DMS53 (cell line): ENCODE measurements around the gene TARBP1.
"Not testable (repeated sequence)": the region's sequence is repeated elsewhere in the genome, so short reads cannot be mapped to it uniquely, and the experiment has no call there.

Experiments used
- DNase-seq: peaks from one replicate; lab custom pipeline; 2025; lab: John Stamatoyannopoulos, UW

Gene TARBP1, protein sequence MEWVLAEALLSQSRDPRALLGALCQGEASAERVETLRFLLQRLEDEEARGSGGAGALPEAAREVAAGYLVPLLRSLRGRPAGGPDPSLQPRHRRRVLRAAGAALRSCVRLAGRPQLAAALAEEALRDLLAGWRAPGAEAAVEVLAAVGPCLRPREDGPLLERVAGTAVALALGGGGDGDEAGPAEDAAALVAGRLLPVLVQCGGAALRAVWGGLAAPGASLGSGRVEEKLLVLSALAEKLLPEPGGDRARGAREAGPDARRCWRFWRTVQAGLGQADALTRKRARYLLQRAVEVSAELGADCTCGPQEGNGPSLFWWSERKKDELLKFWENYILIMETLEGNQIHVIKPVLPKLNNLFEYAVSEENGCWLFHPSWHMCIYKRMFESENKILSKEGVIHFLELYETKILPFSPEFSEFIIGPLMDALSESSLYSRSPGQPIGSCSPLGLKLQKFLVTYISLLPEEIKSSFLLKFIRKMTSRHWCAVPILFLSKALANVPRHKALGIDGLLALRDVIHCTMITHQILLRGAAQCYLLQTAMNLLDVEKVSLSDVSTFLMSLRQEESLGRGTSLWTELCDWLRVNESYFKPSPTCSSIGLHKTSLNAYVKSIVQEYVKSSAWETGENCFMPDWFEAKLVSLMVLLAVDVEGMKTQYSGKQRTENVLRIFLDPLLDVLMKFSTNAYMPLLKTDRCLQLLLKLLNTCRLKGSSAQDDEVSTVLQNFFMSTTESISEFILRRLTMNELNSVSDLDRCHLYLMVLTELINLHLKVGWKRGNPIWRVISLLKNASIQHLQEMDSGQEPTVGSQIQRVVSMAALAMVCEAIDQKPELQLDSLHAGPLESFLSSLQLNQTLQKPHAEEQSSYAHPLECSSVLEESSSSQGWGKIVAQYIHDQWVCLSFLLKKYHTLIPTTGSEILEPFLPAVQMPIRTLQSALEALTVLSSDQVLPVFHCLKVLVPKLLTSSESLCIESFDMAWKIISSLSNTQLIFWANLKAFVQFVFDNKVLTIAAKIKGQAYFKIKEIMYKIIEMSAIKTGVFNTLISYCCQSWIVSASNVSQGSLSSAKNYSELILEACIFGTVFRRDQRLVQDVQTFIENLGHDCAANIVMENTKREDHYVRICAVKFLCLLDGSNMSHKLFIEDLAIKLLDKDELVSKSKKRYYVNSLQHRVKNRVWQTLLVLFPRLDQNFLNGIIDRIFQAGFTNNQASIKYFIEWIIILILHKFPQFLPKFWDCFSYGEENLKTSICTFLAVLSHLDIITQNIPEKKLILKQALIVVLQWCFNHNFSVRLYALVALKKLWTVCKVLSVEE (N-terminal part only)

DNA sequence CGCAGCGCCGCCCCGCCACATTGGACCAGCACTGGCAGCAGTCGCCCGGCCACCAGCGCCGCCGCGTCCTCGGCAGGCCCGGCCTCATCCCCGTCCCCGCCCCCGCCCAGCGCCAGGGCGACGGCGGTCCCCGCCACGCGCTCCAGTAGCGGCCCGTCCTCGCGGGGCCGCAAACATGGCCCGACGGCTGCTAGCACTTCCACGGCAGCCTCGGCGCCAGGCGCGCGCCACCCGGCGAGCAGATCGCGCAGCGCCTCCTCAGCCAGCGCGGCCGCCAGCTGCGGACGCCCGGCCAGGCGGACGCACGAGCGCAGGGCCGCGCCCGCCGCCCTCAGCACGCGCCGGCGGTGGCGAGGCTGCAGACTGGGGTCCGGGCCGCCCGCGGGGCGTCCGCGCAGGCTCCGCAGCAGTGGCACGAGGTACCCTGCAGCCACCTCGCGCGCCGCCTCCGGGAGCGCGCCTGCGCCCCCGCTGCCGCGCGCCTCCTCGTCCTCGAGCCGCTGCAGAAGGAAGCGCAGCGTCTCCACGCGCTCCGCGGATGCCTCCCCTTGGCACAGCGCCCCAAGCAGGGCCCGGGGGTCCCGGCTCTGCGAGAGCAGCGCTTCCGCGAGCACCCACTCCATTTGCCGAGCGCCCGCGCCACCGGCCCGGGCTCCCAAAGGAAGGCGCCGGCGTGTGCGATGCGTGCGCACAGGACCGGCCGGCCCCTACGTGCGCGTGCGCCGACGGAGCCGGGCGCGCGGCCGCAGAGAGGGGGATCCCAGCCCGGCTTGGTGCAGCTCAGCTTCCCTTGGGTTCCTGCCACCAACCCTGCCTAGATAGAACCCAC lies at the start of gene TARBP1:
Gene TARBP1, minus strand, starts transcription at position 699 of the 829 bp plus-strand sequence. Its CDS starts 76 bp downstream, at position 623.
- peak; percentile 91 for DNase-seq

DNA sequence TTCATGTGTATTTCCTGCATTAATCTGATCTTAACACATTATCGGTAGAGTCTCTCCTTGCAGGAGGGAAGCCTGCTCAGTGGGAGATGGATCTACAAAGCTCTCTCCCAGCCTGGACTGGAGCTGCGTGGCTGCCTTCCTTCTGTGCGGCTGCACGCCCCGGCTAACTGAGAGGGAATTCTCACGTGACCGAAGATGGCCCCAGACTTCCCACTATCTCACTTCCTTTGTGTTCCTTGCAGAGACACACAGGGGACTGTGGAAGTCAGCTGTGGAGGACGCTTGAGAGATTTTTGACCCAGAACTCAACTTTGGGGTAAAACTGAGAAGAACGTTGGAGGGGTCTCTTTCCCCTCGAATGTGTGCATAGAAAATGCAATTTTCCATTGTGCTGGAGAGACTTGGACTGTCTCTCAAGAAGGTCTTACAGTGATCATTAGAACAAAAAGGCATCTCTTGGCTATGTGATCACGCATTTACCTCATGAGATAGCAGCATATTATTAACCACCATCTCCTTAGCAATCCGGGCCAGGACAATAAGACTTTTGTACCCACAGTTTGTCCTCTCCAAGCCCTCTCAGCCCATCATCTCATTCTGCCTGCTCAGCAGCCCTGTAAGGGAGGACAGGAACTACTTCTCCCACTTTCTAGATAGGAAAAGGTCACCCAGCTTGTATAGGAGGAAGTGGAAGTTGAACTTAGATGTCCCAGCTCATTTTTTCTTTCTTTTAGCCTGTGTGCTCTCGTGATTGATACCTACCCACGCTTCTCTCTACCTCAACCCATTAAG lies 49.3 kb upstream of the TARBP1 start:
- DNase-seq, result no peak

DNA sequence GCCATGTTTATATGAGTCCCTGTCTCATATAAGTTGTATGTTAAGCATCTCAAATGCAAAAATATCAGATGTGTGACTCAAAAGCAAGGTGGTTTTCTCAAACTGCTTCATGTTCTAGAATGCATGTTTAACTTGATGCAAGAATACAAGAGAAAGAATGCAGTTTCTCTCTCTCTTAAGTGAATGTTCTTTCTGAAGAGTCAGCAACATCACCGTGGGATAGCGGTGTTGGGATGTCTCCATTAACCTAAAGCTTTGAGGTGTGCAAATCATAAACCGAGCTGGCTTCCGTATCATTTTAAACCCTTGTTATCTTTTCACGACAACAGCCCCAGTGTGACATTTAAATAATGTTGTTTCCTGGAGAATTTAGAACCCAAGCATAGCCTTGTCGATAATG lies 48.4 kb upstream of the TARBP1 start:
- DNase-seq, result no peak

DNA sequence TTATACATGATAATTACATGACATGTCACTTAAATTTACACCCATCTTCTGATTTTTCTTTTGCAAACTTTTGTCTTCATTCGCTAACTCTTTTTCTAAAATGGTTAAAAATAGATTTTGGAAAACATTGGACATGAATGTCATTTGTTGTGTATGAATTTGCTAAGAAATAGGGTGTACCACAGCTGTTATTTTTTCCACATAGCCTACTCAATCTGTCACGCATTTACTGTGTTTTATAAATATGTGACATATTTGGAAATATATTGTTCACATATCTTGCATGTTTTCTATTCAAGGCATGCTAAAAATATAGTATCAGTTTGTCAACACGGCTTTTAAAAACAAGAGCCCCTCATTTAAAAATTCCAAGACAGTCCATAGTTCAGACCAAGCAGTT lies 47.9 kb upstream of the TARBP1 start:
- no peak for DNase-seq

DNA sequence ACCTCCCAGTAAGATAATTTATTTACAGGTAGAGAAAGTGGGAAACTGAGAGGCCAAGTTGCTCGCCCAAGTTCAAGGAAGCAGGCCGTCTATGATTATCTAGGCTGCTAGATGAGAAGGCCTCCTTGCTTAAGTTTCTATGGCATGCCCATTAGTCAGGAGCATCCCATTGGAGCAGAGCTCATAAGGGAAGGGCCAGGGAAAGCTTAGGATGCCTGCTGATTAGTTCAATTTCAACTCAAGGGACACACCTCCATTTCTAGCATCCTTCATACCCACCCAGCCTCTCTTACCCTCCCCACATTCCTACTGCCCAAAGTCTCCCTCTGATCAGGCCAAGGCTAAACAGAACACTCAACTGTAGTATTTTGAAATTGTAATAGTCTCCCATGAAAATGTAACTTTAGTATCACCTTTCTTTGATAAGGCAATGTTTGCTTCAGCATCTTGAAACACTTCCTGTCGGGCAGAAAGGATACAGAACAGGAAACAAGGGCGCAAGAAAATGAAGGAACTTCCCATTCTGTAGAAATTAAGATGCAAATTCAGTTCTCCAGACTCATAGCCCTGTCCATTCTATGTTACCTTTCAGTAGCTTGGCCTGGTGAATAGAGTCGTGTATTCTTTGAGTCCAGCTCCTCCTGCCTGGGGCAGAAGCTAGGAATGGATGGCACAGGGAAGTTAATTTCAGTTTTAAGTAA lies 46.3 kb upstream of the TARBP1 start:
- DNase-seq, result no peak

DNA sequence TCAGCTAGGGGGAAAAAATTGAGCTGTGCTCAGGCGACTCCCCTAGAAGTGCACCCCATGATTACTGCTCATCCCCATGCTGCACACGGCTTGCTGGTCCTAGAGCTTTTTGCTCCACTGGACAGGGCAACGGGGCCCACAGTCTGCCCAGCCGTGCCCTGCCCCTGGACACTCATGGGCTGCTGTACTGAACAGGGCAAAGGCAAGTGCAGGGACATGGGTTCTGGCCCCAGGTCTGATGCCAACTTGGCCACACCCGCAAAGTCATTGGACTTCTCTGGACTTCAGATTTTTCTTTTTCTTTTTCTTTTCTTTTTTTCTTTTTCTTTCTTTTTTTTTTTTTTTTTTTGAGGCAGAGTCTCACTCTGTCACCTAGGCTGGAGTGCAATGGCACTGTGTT lies 42.9 kb upstream of the TARBP1 start:
- no peak for DNase-seq

DNA sequence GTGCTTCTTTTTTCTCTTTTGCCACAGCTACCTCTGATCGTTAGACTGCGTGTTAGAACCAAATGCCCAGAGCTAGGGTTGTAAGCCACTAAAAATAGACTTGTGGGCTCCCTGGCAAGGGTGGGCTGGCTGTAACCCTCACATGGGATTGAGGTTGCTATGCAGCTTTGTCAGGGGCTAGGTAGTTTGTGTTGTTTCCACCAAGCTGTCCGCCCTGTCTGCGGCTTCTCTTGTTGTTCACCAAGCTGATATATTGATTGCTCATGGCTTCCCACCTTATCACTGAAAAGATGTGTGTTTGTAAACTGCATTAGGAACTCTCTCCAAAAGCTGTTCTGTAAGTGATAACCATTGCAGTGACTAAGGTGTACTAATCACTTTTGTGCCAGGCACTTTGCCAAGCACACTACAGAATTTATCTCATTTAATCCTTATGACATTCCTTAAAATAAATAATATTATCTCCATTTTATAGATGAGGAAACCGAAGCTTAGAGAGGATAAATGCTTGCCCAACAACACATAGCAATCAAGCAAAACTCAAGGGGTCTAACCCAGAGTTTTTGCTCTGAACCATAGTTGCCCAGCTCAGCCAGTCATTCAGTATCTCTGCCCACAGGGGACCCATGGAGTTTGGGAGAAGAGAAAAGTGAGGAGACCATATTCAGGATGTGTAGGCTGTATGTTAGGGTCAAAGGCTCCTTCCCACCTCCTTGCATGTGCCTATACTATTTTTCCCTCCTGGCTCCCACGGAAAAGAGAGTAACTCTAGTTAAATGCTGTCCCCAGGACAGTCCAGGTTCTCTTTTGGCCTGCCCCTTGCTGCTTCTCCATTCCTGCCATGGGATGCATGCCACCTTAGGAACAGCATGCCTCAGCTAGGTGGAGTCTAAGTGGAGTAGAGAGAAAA lies 42.2 kb upstream of the TARBP1 start:
- no peak for DNase-seq

DNA sequence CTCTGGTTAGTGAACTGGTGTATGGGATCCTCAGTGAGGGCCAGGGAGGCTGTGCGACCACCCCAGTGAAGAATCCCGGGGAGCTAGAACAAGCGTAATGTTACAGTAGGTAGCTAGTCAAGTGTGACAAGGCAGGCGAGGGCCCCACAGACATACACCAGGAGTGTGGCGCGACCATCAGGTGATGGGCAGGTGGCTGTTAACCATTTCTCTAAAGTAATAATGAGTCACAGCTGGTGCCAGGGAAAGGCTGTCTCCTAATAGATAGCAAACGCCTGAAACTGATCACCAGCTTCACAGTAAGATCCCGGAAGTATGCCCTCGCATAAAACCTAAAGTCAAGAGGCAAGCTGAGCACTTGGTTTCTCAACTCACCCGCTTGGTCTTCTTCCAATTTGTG lies 40.5 kb upstream of the TARBP1 start:
- peak; percentile 72 for DNase-seq

DNA sequence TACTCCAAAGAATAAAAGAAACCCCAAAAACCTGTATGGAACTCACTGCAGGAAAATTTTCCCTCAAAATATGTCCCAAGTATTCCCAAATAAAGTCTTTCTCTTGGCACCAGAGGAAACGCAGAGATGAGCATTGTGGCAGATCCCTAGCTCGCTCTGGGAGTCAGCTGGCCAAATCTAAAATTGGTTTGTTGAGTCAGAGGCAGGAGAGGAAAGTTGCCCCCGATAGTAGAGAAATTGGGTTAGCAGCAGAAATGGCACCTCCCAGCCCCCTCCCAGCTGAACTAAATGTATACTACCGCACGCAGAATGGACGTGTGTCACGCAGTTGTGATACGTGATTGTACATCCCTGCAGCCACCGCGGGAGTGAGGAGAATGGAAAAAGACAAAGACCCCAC lies 39.9 kb upstream of the TARBP1 start:
- DNase-seq, result no peak

DNA sequence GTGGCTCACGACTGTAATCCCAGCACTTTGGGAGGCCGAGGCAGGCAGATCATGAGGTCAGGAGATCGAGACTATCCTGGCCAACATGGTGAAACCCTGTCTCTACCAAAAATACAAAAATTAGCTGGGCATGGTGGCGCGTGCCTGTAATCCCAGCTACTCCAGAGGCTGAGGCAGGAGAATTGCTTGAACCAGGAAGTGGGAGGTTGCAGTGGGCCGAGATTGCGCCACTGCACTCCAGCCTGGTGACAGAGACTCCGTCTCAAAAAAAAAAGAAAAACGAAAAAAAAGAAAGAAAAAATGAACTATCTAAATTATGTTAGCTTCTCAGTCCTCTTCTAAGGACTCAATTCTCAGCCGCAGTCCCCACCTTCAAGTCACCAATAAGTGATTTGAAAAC lies 39.1 kb upstream of the TARBP1 start:
- DNase-seq, result not testable (repeated sequence)

DNA sequence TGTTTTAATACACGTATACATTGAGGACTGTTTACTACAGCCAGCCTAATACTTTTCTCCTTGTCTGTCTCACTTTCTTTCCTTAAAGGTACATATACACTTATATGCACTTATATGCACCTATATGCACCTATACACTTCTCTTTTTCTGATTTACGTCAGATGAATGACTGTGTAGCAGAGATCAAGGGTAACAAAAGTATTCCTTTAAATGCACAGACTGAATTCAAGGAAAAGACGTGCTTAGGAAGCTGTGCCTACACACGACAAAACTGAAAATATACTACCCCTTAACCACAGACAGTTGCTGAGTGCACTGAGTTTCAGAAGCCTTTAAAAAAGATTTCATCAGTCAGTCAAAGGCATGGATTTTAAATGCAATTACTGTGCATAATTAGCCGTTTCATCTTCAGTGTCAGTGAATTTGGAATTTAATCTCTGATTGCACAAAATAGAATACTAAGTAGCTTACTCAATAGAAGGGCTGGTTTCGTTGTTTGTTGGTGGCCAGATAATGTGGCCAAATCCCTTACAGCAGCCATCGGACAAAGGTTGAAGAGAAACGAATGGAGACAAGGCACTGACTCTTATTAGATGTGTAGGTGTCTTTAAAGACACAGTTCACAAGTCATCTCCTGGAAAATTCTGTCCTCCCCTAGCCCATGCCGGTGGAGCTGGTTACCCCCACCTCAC lies 38.3 kb upstream of the TARBP1 start:
- no peak for DNase-seq

DNA sequence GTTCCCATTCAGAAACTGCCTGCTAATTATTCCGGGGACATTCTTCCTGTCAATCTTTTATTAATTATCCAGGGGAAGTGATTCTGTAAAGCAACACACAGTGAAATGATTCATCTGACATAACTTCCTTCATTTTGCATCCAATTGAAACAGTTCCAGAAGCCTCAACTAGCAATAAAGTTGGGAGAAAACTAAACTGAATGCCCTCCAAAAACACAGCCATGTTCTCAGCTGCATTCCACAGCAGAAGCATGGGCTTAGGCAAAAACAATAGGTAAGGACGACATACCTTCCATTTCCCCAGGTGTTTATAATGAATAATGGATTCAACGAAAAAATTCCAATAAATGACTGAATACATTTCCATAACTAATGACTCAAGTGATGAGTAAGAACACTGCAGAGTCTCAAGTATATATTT lies 36.9 kb upstream of the TARBP1 start:
- DNase-seq, result no peak

DNA sequence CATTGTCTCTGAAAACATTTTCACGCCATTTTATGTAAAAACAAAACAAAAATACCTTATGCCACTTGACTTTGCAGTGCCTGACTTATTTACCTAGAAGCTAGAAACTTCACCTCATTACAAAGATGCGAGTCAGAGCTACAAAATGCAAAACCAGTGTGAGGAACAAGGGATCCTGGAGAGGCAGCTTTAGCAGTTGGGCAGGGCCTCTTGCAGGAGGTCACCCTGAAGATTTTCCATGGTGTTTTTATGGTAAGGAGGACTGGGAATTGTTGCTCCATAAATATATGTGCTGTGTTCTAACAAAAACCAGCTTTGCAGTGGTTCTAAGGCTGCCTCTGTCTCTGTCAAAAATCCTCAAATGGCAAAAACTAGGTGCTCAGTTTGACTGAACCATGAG lies 36.4 kb upstream of the TARBP1 start:
- peak; percentile 31 for DNase-seq

DNA sequence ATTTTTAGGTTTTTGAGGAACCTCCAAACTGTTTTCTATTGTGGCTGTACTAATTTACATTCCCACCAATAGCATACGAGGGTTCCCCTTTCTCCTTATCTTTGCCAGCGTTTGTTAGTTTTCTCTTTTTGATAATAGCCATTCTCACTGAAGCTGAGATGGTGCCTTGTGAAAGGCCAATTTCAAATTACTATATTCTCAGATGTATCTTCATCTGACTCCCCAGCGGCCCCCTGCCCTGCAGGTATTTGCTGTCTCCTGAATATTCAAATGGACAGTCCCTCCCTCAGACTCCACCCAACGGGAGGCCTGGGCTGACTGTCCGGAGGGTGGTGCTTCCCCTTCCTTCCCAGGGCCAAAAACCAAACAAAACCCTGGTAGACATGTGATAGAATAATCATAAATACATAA lies 33.5 kb upstream of the TARBP1 start:
- no peak for DNase-seq

DNA sequence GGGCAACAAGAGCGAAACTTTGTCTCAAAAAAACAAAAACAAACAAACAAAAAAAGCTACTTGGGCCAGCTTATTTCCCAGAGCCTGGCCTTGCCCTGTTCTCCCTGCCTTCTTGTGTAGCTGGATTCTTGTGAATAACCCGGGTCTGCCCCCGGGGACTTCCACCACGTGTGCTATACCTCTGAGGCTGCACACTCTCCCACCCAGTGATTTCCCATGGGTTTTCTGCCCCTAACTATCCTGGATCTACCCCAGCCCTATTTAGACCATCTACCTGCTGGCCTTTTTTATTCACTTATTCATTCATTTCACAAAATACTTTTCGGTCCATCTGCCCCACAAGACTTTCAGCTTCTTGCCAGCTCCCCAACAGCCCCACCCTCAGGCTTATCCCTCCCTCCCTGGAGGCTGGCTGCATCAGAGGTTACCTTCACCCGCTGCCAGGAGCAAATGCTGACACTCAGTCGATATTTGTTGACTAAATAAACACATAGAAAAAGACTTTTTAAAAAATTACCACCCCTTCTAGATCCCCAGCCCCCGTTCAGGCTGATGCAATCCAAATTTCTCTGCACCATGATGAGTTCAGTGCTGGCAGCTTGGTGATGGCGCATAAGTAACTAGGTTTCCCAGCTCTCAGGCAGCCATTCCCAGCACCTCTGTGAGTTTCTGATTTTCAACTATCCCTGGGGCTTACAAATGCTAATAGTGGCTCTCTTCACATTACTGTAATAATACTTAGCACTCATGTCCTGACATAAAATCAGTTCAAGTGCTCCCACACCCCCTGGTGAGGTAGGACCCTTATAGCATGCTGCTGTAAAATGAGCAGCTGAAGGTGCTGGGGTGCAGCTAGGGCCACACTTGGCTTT lies 30.7 kb upstream of the TARBP1 start:
- no peak for DNase-seq

DNA sequence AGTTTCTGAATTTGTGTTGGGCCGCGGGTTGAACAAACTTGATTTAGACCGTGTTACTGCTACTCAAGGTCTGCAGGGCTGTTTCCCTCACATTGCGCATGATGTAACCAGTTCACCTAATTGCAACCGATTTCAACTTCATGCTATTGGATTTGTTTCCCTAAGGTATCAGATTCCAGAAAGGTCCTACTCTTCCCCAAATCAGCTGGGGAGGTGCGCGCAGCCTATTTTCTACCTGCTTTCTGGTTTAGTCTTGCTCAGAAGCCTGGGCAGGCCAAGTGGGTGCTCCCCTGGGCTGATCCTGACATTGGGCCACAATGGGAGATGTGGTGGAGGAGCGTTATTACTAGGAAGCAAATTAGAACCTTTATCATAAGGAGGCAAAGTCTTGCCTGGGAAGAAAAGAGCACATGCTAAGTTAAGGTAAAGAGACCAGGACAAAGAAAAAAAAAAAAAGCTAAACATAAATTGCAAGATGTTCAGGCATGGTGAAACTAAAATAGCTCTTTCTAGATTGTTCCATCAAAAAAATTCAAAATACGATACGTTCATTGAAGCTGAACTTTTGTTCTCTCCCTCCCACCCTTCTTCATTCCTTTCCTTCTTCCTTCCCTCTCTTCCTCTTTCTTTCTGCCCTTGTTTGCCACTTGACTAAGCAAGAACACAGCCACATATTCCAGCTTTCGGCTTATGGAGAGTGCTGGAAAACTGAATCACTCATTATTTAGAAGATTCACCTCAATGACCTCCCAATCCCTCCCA lies 28.8 kb upstream of the TARBP1 start:
- no peak for DNase-seq
